HepG2 (cell line): Measurements from ENCODE around the gene C3orf18. TPM values are rescaled to one million over a fixed set of nuclear protein-coding genes. Genes with fewer than 3 reads are reported as not detected.

Source experiments
- CENPX ChIP-seq: sonication (generic); formaldehyde crosslinking; IDR thresholded peaks from 2 replicates; pipeline ENCODE4 v1.9.0; 2021; ENCODE audit warnings: mild to moderate bottlenecking, missing genetic modification reagents, moderate library complexity
- ELF1 ChIP-seq: sonication (generic); formaldehyde crosslinking; IDR thresholded peaks from 2 replicates; pipeline ENCODE4 v1.4.0; 2020; ENCODE audit warnings: missing genetic modification reagents
- GLI4 ChIP-seq: sonication (generic); formaldehyde crosslinking; IDR thresholded peaks from 2 replicates; pipeline ENCODE4 v1.5.1; 2020; ENCODE audit warnings: missing genetic modification reagents, mild to moderate bottlenecking, moderate library complexity, borderline replicate concordance
- MAZ ChIP-seq, 2 experiments: sonication (generic) in 1 of 2; formaldehyde crosslinking in 1 of 2; IDR thresholded peaks; 2 replicates each; pipeline versions ENCODE4 v1.5.0 to v1.6.1; 2012 to 2020; ENCODE audit warnings: low read depth in 2 of 2, mild to moderate bottlenecking in 2 of 2, borderline replicate concordance in 1 of 2, improper control_type of control experiment in 1 of 2, low read length in 1 of 2, missing genetic modification reagents in 1 of 2, moderate library complexity in 1 of 2
- MIXL1 ChIP-seq: IDR thresholded peaks from 2 replicates; pipeline ENCODE4 v1.6.1; 2016
- PAF1 ChIP-seq: IDR thresholded peaks from 2 replicates; pipeline ENCODE4 v1.6.1; 2016; ENCODE audit warnings: missing genetic modification reagents, missing compliant biosample characterization
- PAX8 ChIP-seq: sonication (generic); formaldehyde crosslinking; IDR thresholded peaks from 2 replicates; pipeline ENCODE4 v1.8.0; 2022; ENCODE audit warnings: mild to moderate bottlenecking, missing genetic modification reagents, borderline replicate concordance
- POLR2G ChIP-seq: fragments of 200-400 bp; formaldehyde crosslinking; IDR thresholded peaks from 2 replicates; pipeline ENCODE4 v1.6.1; 2018; ENCODE audit warnings: mild to moderate bottlenecking, low read depth, low read length, moderate library complexity
- PRMT3 ChIP-seq: sonication (generic); formaldehyde crosslinking; IDR thresholded peaks from 2 replicates; pipeline ENCODE4 v1.8.1; 2022; ENCODE audit warnings: low read depth, mild to moderate bottlenecking, moderate library complexity, missing genetic modification reagents, borderline replicate concordance
- RARA ChIP-seq: IDR thresholded peaks from 2 replicates; pipeline ENCODE4 v1.6.1; 2016; ENCODE audit warnings: missing genetic modification reagents, missing compliant biosample characterization
- SALL1 ChIP-seq: sonication (generic); formaldehyde crosslinking; IDR thresholded peaks from 2 replicates; pipeline ENCODE4 v1.8.0; 2022; ENCODE audit warnings: mild to moderate bottlenecking, missing genetic modification reagents
- SYNCRIP ChIP-seq: fragments of 200-400 bp; formaldehyde crosslinking; IDR thresholded peaks from 2 replicates; pipeline ENCODE4 v1.6.1; 2018; ENCODE audit warnings: mild to moderate bottlenecking, low read depth, low read length; ENCODE audit not compliant: insufficient read depth
- TEAD3 ChIP-seq: optimal IDR thresholded peaks from 2 replicates; pipeline ENCODE3; 2016; ENCODE audit warnings: borderline replicate concordance
- ZBTB42 ChIP-seq: sonication (generic); formaldehyde crosslinking; IDR thresholded peaks from 2 replicates; pipeline ENCODE4 v1.5.0; 2020; ENCODE audit warnings: mild to moderate bottlenecking, missing genetic modification reagents
- ZNF260 ChIP-seq: sonication (generic); formaldehyde crosslinking; IDR thresholded peaks from 2 replicates; pipeline ENCODE4 v1.4.0; 2020; ENCODE audit warnings: missing genetic modification reagents, low read depth, mild to moderate bottlenecking, borderline replicate concordance
- ZNF331 ChIP-seq: sonication (generic); formaldehyde crosslinking; IDR thresholded peaks from 2 replicates; pipeline ENCODE4 v1.4.0; 2020; ENCODE audit warnings: missing genetic modification reagents
- ZNF354B ChIP-seq: sonication (generic); formaldehyde crosslinking; IDR thresholded peaks from 2 replicates; pipeline ENCODE4 v1.8.0; 2022; ENCODE audit warnings: mild to moderate bottlenecking, missing genetic modification reagents
- ZNF512 ChIP-seq: sonication (generic); formaldehyde crosslinking; IDR thresholded peaks from 2 replicates; pipeline ENCODE4 v1.4.0; 2020; ENCODE audit warnings: mild to moderate bottlenecking, missing genetic modification reagents
- ZNF576 ChIP-seq: sonication (generic); formaldehyde crosslinking; IDR thresholded peaks from 2 replicates; pipeline ENCODE4 v1.4.0; 2020; ENCODE audit warnings: mild to moderate bottlenecking, missing genetic modification reagents
- ZNF672 ChIP-seq: sonication (generic); formaldehyde crosslinking; IDR thresholded peaks from 2 replicates; pipeline ENCODE4 v1.8.1; 2022; ENCODE audit warnings: missing genetic modification reagents
- ZNF782 ChIP-seq: sonication (generic); formaldehyde crosslinking; IDR thresholded peaks from 2 replicates; pipeline ENCODE4 v1.4.0; 2020; ENCODE audit warnings: missing genetic modification reagents, mild to moderate bottlenecking, borderline replicate concordance
- ZSCAN21 ChIP-seq: sonication (generic); formaldehyde crosslinking; IDR thresholded peaks from 2 replicates; pipeline ENCODE4 v1.8.0; 2022; ENCODE audit warnings: mild to moderate bottlenecking, missing genetic modification reagents, moderate library complexity, borderline replicate concordance
- ZSCAN31 ChIP-seq: sonication (generic); formaldehyde crosslinking; IDR thresholded peaks from 2 replicates; pipeline ENCODE4 v1.5.0; 2020; ENCODE audit warnings: low read depth, mild to moderate bottlenecking, missing genetic modification reagents
- polyA plus RNA-seq, 8 experiments: library from polyadenylated mRNA; depleted of rRNA in 3 of 8; stranded (reverse) in 7 of 8; unstranded in 1 of 8; fragments of >200 nt; fragmentation: Illumina TruSeq in 4 of 8; extraction: Trizol in 4 of 8; gene quantifications; 2 replicates each; pipeline versions ENCODE4 v1.2.1 to v1.2.3, GENCODE V29; 2011 to 2016; ENCODE audit warnings: low read depth in 4 of 8, missing spikeins in 1 of 8, mixed read lengths in 1 of 8; ENCODE audit not compliant: insufficient read depth in 1 of 8
- total RNA-seq, 5 experiments: library from RNA; depleted of rRNA; stranded (reverse); fragments of >200 nt; fragmentation: Illumina TruSeq; extraction: Trizol; gene quantifications; 2 replicates each; pipeline ENCODE4 v1.2.3, GENCODE V29; 2016; ENCODE audit warnings: low read depth in 1 of 5
- TF ChIP-seq, protein P1 (sequence below): sonication (generic); formaldehyde crosslinking; IDR thresholded peaks from 2 replicates; pipeline ENCODE4 v1.4.0; 2020; ENCODE audit warnings: missing genetic modification reagents
- TF ChIP-seq, protein P2 (sequence below): sonication (generic); IDR thresholded peaks from 2 replicates; pipeline ENCODE4 v1.6.1; 2016; ENCODE audit warnings: low read depth, borderline replicate concordance

C3orf18 gene
- total and polyA plus RNA-seq, 2 of the 13 experiments (the other 11 are each of a cell fraction or from before 2014, with no cell fraction given) = 1.6 to 4.8 TPM

- TF ChIP-seq MAZ (IDR thresholded peaks at IDR 0.05; ENCODE audit: borderline replicate concordance, low read depth, low read length) (no peak), MAZ (CRISPR knock-in tag; IDR thresholded peaks at IDR 0.05; ENCODE audit: low read depth) (0 out of 2 replicates have a peak, but pooled peaks have one; percentile 35), CENPX (CRISPR knock-in tag) (no peak), PRMT3 (CRISPR knock-in tag) (no peak), ZSCAN21 (CRISPR knock-in tag) (peak; percentile 47; the same call in 1 of the 2 replicates), TEAD3 (peak; percentile 49), ELF1 (CRISPR knock-in tag) (peak; percentile 29; the same call in 1 of the 2 replicates), SYNCRIP (no peak), ZNF260 (CRISPR knock-in tag) (no peak), ZNF672 (CRISPR knock-in tag) (no peak), POLR2G (no peak), ZNF331 (CRISPR knock-in tag) (0 out of 2 replicates have a peak, but pooled peaks have one; percentile 17), GLI4 (no peak), RARA (CRISPR knock-in tag) (peak; percentile 23; the same call in 1 of the 2 replicates), ZNF354B (CRISPR knock-in tag) (no peak), ZBTB42 (no peak), SALL1 (peak; percentile 51; the same call in 1 of the 2 replicates), ZNF512 (CRISPR knock-in tag) (no peak), MIXL1 (CRISPR knock-in tag) (0 out of 2 replicates have a peak, but pooled peaks have one; percentile 37), PAF1 (CRISPR knock-in tag) (no peak), ZSCAN31 (CRISPR knock-in tag) (0 out of 2 replicates have a peak, but pooled peaks have one; percentile 32), ZNF782 (CRISPR knock-in tag) (no peak), PAX8 (CRISPR knock-in tag) (no peak), ZNF576 (CRISPR knock-in tag) (0 out of 2 replicates have a peak, but pooled peaks have one; percentile 23)
- TF ChIP-seq, protein P1, sequence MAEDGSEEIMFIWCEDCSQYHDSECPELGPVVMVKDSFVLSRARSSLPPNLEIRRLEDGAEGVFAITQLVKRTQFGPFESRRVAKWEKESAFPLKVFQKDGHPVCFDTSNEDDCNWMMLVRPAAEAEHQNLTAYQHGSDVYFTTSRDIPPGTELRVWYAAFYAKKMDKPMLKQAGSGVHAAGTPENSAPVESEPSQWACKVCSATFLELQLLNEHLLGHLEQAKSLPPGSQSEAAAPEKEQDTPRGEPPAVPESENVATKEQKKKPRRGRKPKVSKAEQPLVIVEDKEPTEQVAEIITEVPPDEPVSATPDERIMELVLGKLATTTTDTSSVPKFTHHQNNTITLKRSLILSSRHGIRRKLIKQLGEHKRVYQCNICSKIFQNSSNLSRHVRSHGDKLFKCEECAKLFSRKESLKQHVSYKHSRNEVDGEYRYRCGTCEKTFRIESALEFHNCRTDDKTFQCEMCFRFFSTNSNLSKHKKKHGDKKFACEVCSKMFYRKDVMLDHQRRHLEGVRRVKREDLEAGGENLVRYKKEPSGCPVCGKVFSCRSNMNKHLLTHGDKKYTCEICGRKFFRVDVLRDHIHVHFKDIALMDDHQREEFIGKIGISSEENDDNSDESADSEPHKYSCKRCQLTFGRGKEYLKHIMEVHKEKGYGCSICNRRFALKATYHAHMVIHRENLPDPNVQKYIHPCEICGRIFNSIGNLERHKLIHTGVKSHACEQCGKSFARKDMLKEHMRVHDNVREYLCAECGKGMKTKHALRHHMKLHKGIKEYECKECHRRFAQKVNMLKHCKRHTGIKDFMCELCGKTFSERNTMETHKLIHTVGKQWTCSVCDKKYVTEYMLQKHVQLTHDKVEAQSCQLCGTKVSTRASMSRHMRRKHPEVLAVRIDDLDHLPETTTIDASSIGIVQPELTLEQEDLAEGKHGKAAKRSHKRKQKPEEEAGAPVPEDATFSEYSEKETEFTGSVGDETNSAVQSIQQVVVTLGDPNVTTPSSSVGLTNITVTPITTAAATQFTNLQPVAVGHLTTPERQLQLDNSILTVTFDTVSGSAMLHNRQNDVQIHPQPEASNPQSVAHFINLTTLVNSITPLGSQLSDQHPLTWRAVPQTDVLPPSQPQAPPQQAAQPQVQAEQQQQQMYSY (CRISPR knock-in tag) = no peak
- TF ChIP-seq, protein P2, sequence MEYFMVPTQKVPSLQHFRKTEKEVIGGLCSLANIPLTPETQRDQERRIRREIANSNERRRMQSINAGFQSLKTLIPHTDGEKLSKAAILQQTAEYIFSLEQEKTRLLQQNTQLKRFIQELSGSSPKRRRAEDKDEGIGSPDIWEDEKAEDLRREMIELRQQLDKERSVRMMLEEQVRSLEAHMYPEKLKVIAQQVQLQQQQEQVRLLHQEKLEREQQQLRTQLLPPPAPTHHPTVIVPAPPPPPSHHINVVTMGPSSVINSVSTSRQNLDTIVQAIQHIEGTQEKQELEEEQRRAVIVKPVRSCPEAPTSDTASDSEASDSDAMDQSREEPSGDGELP = no peak
Measured at GRCh38 chr3:50572158-50572557, 4.6 kb upstream of the C3orf18 start (continued).
